NCI-H345 (cell line): ENCODE data around the gene DYSF.
A peak's percentile ranks its signal among the peaks of the same experiment; 100 is the strongest.

Experiments used
- DNase-seq: peaks from one replicate; lab custom pipeline; 2025; lab: John Stamatoyannopoulos, UW

Gene DYSF

DNA sequence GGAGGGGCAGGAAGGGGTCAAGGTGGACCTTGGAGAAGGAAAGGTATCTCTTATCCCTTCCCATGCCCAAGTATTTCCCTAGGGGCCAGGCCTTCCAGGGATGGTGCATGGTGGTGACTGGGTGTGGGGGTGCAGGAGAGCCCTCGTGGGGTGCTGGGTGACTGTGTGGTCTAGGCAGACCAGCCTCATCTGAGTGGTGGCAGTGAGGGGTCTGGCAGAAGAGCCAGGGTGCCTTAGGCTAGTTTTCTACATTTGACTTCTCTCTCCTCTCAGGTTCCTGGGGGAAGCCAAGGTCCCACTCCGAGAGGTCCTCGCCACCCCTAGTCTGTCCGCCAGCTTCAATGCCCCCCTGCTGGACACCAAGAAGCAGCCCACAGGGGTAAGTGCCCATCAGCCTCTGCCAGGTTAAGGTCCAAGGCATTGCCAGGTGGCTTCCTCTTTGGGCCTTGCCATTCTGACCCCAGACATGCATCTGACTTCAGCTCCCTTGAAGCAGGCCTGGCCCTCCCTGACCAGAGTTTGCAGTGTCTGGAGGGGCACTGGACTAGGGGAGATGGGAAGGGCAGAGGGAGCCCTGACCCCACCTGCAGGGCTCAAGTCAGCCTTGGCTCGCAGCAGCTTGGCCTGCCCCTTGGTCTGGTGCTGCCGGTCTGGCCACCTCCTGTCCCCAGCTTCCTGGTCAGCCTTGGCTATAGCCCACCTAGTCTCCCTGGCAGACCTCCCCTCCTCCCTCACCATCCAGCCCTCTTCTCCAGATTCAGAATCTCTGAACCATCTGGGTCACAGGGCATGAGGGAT lies 49.8 kb downstream of the DYSF start:
- no peak for DNase-seq

DNA sequence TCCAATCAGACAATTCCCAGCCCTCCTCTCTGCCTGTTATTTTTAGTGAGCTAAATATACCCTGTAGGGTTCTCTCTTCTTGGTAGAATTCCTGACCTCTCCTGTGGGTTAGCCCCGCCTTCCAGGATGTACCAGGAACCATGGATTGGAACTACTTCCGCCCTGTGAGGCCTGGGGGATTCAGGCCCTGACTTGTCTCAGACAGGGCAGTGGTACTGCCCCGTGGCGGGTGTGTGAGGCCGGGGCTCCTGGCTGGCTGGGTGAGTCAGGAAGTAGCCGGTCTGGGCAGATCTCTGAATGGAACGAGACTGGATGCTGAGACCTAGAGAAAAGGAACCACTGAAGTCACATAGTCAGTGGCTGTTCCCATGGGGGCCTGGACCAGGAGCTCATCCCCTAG lies 50.5 kb downstream of the DYSF start:
- no peak for DNase-seq

DNA sequence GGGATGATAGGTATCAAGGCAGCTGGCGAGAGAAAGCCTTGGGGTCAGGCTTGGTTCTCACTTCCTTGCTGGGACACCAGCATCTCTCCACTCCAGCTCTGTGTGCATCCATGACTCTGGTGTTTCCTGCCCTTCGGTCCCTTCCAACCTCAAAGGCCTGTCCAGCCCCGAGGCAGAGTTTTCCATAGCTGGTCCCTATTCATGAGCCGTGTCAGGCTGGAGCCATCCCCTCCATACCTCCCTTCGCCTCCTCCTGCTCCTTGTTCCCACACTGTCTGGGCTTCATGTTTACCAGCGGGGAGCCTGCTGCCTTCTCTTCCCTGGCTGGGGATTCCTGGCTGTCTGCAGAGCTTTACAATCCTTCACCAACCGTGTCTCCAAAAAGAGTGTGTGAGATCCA lies 51.2 kb downstream of the DYSF start:
- DNase-seq: no peak

DNA sequence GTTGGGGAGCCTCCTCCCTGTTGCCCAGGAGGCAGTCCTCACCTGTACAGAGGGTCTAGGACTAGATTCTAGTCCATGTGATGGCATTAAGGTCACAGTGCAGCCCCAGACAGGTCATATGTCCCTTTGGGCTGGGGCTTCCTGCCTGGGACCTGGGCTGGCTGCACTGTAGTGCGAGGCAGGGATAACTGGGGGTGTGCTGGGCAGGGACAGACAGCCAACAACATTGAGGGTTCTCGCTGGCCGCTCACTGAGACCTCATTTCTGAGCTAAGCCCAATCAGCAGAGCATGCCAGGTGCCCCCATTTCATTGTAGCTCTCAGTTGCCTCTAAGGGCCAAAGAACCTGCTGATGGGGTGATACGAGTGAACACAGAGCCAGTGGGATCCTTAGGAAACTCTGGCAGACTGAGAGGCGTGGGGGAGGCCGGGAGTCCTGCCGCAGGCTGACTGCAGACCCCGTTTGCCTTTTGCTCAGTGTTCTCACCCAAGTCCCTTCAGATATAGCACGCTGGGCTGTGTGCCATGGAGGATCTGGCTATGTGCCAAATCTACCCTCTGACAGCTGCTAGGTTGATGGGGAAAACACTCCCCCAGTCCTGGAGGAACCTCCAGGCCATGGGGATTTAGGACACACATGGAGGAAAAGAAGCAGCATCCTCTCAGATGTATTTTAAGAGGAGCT lies 51.9 kb downstream of the DYSF start:
- peak; percentile 80 for DNase-seq

DNA sequence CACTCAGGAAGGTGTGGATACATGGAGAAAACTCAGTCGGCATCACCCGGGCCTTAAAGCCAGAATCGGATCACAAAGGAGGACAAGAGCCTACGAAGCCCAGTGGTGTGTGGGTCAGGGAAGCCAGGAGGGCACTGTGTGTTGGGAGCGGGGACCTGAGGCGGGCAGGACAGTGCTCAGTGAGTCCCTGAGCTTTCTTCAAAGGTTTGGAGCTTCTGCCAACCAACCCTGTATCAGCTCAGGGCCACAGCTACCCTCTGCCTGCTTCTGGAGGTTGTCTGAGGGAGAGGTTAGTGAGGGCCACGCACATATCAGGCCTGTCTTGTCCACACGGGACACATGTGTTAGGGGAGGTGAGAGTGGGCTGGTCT lies 52.4 kb downstream of the DYSF start:
- no peak for DNase-seq

- DNase-seq: no peak
Observed at GRCh38 chr2:71506222-71507153, 53.1 kb downstream of the DYSF start.

DNA sequence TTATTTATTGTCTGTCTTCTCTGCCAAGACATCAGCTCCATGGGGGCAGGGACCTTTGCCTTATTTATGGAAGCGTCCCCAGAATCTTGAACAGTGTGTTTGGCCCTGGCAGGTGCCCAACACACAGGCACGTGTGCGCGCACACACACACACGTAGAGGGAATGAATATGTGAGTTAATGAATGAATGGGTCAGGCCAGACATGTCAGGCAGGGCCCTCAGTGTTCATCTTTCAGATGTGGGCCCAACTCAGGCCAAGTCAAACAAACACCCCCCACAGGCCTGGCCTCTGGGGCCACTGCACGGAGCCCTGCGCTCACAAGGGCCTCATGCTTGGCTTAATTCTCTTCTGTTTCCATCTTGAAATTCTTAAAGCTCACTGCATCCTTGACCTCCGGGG lies 54.1 kb downstream of the DYSF start:
- no peak for DNase-seq

- DNase-seq: peak; percentile 70
Observed at GRCh38 chr2:71510196-71510807, 56.9 kb downstream of the DYSF start.

DNA sequence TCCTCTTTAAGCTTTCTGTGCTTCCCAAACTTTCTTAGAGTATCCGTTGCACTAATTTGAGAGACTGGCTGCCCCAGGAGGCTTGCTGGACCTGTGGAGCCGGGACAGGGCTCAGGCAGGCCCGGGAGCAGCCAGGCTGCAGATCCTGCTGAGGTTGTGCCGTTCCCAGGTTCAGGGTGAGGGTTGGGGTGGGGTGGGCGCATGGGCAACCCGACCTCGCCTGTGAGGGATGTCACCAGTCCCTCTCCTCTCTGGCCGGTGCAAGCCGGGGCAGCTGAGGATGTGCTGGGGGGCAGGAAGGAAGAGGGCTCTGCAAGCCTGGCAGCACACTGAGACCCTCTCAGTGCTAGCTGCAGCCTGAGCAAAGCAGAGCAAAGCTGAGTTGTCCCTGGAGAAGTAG lies 57.6 kb downstream of the DYSF start:
- DNase-seq: no peak

GRCh38 chr2:71511776-71512175 lies 58.4 kb downstream of the DYSF start:
- no peak for DNase-seq

GRCh38 chr2:71512386-71512785 lies 59.0 kb downstream of the DYSF start:
- no peak for DNase-seq

GRCh38 chr2:71513096-71513495 lies 59.7 kb downstream of the DYSF start:
- DNase-seq: no peak

DNA sequence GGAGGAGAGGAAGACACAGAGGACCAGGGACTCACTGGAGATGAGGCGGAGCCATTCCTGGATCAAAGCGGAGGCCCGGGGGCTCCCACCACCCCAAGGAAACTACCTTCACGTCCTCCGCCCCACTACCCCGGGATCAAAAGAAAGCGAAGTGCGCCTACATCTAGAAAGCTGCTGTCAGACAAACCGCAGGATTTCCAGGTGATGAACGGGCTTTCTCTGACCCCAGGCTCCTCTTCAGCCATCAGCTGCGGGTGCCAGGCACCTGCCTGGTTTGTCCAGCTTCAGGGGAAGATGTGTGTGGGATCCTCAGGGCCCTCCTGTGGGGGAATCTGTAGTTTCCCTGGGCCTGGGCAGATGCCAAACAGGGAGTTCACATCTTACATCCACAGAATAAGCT lies 60.4 kb downstream of the DYSF start:
- DNase-seq: no peak

GRCh38 chr2:71516253-71516888 lies 63.0 kb downstream of the DYSF start:
- DNase-seq: no peak

DNA sequence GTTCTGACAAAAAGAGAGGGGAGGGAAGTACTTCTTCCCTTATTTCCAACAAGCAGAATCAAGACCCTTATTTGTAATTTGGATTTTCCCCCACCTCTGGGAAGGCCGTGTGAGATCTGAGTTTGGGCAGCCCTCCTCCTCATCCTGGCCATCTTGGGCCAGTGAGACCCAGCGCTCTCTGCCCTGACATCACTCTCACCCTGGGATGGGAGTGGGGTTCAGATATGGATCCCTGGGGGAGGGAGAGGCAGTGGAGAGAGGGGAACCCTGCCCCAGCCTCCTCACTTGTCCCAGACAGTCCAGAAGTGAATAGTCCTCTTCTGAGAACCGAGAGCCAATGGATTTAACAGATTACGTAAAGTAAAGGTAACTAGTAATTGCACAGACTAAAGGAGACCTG lies 64.5 kb downstream of the DYSF start:
- no peak for DNase-seq

GRCh38 chr2:71521436-71521950 lies 68.1 kb downstream of the DYSF start:
- no peak for DNase-seq

GRCh38 chr2:71524476-71524875 lies 71.1 kb downstream of the DYSF start:
- no peak for DNase-seq

- no peak for DNase-seq
Observed at GRCh38 chr2:71526141-71526540, 72.8 kb downstream of the DYSF start.

DNA sequence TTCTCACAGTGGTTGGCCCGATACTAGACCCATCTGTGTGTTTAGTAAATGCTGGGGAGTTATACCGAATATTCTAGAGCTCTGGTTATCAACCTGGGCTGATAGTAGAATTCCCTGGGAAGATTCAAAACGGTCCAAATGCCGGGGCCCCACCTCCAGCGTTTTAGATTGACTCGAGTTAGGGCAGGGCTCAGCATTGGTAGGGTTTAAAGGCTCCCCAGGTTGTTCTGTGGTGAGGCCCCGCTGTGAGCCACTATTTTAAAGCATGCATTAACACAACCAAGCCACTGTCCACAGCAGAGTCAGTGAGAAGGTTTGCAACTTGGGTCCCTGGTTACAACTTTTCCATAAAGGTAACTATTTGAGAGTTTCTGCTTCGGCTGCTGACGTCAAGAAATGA lies 73.6 kb downstream of the DYSF start:
- no peak for DNase-seq

DNA sequence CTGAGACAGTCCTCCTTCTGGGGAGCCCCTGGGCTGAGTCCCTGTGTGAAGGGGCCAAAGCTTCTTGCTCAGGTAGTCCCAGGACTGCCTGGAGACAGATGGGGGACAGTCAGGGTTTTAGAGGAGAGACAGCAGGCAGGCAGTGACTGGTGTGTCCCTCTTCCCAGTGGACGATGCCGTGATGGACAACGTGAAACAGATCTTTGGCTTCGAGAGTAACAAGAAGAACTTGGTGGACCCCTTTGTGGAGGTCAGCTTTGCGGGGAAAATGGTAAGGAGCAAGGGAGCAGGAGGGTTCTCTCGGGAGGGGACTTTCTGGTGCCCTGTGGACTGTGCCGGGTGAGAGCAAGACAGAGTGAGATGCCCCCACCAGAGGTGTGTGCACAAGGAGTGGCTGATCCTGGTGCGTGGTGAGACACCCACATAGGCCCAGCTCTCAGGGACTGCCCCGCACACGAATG lies 74.8 kb downstream of the DYSF start:
- DNase-seq: no peak

DNA sequence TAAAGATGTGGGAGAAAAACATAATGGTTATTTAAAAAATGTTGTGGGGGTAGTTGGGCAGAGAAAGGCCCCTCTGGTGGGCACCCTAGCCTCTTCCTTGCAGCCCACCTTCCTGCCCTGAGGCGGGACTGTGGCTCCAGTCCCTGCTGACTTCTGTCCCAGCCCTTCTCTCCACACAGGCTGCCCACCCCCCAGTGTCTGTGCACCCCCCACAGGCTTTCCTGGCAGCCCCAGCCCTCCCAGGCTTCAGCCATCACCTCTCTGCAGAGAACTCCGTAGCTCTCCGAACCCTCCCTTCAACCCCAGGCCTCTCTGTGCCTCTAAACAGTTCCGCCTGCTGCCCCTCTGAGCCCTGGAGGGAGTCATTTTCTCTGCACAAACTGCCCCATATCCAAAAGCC lies 75.4 kb downstream of the DYSF start:
- no peak for DNase-seq
